Kidney epithelial cell (primary cell): ENCODE results near the gene PYY. TPM values are rescaled to one million over a fixed set of nuclear protein-coding genes. Genes with fewer than 3 reads are reported as not detected.

Experiments used
- DNase-seq: peaks from one replicate; pipeline ENCODE4 v3.0.0-alpha.2; 2010; ENCODE audit warnings: low read depth
- H3K27me3 ChIP-seq: 2 replicates; pipeline ENCODE4 v1.6.0; 2011; ENCODE audit warnings: low read length; ENCODE audit not compliant: control insufficient read depth, insufficient read depth
- H3K36me3 ChIP-seq: 2 replicates; pipeline ENCODE4 v1.5.1; 2011; ENCODE audit warnings: low read length; ENCODE audit not compliant: control insufficient read depth, insufficient read depth
- H3K4me3 ChIP-seq: 2 replicates; pipeline ENCODE4 v1.5.1; 2011; ENCODE audit warnings: low read depth, mild to moderate bottlenecking, control low read depth, low read length
- total RNA-seq: library from RNA; depleted of rRNA; stranded (reverse); fragments of >200 nt; gene quantifications from 2 replicates; pipeline ENCODE4 v1.2.3, GENCODE V29; 2015
- TF ChIP-seq, protein P1 (sequence below): IDR thresholded peaks from 2 replicates; pipeline ENCODE4 v1.5.1; 2011; ENCODE audit warnings: mild to moderate bottlenecking, moderate library complexity, low read length, control low read depth, inconsistent platforms; ENCODE audit not compliant: insufficient read depth, poor library complexity, severe bottlenecking

PYY gene
- total RNA-seq, 1 donor from 2014 or later, result not detected

- DNase-seq, result no peak
- no peak overlapping the region for H3K4me3 ChIP-seq
- TF ChIP-seq, protein P1, sequence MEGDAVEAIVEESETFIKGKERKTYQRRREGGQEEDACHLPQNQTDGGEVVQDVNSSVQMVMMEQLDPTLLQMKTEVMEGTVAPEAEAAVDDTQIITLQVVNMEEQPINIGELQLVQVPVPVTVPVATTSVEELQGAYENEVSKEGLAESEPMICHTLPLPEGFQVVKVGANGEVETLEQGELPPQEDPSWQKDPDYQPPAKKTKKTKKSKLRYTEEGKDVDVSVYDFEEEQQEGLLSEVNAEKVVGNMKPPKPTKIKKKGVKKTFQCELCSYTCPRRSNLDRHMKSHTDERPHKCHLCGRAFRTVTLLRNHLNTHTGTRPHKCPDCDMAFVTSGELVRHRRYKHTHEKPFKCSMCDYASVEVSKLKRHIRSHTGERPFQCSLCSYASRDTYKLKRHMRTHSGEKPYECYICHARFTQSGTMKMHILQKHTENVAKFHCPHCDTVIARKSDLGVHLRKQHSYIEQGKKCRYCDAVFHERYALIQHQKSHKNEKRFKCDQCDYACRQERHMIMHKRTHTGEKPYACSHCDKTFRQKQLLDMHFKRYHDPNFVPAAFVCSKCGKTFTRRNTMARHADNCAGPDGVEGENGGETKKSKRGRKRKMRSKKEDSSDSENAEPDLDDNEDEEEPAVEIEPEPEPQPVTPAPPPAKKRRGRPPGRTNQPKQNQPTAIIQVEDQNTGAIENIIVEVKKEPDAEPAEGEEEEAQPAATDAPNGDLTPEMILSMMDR, result no peak
- H3K36me3 ChIP-seq, result no peaks in the 10 kb centered on the region
- peaks cover 26% of the 10 kb centered on the region for H3K27me3 ChIP-seq
Observed at GRCh38 chr17:43918026-43918389, 35.7 kb downstream of the PYY start.

GRCh38 chr17:43917348-43918025, 36.3 kb downstream of the PYY start:
- H3K27me3 ChIP-seq, result peaks cover 31% of the 10 kb centered on the region
- no peaks in the 10 kb centered on the region for H3K36me3 ChIP-seq
- H3K4me3 ChIP-seq, result no peak overlapping the region
- no peak for DNase-seq
- TF ChIP-seq, protein P1, result peak; percentile 64

GRCh38 chr17:43917016-43917347, 36.8 kb downstream of the PYY start:
- H3K36me3 ChIP-seq, result no peaks in the 10 kb centered on the region
- TF ChIP-seq, protein P1, result no peak
- peaks cover 34% of the 10 kb centered on the region for H3K27me3 ChIP-seq
- H3K4me3 ChIP-seq, result no peak overlapping the region
- no peak for DNase-seq

- Histone ChIP-seq H3K4me3 (no peak overlapping the region), H3K36me3 (no peaks in the 10 kb centered on the region), H3K27me3 (peaks cover 35% of the 10 kb centered on the region)
- TF ChIP-seq, protein P1, result no peak
- DNase-seq, result no peak
Observed at GRCh38 chr17:43916385-43916784, 37.4 kb downstream of the PYY start.

GRCh38 chr17:43915559-43915958, 38.2 kb downstream of the PYY start:
- H3K4me3 ChIP-seq, result no peak overlapping the region
- H3K36me3 ChIP-seq, result no peaks in the 10 kb centered on the region
- TF ChIP-seq, protein P1, result no peak
- no peak for DNase-seq
- H3K27me3 ChIP-seq, result peaks cover 35% of the 10 kb centered on the region

GRCh38 chr17:43914451-43914850, 39.3 kb downstream of the PYY start:
- H3K4me3 ChIP-seq, result no peak overlapping the region
- DNase-seq, result no peak
- TF ChIP-seq, protein P1, result no peak
- no peaks in the 10 kb centered on the region for H3K36me3 ChIP-seq
- H3K27me3 ChIP-seq, result peaks cover 40% of the 10 kb centered on the region
